AG09319 (cell line): ENCODE data around the gene SIGLEC11.
"Not testable (repeated sequence)": the region's sequence is repeated elsewhere in the genome, so short reads cannot be mapped to it uniquely, and the experiment has no call there.

Experiments
- DNase-seq: peaks from one replicate; pipeline ENCODE4 v3.0.0-alpha.2; 2010; ENCODE audit warnings: low read depth; ENCODE audit errors: extremely low read depth
- CTCF ChIP-seq: IDR thresholded peaks from 2 replicates; pipeline ENCODE4 v1.5.1; 2011; ENCODE audit warnings: low read depth, mild to moderate bottlenecking, inconsistent platforms, low read length, moderate library complexity

The SIGLEC11 gene, protein sequence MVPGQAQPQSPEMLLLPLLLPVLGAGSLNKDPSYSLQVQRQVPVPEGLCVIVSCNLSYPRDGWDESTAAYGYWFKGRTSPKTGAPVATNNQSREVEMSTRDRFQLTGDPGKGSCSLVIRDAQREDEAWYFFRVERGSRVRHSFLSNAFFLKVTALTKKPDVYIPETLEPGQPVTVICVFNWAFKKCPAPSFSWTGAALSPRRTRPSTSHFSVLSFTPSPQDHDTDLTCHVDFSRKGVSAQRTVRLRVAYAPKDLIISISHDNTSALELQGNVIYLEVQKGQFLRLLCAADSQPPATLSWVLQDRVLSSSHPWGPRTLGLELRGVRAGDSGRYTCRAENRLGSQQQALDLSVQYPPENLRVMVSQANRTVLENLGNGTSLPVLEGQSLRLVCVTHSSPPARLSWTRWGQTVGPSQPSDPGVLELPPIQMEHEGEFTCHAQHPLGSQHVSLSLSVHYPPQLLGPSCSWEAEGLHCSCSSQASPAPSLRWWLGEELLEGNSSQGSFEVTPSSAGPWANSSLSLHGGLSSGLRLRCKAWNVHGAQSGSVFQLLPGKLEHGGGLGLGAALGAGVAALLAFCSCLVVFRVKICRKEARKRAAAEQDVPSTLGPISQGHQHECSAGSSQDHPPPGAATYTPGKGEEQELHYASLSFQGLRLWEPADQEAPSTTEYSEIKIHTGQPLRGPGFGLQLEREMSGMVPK

GRCh38 chr19:49960980-49961379 is at the start of gene SIGLEC11:
Gene SIGLEC11 (minus strand): TSS chr19:49961172. CDS start chr19:49961081, 91 bp downstream.
- not testable (repeated sequence) for DNase-seq

DNA sequence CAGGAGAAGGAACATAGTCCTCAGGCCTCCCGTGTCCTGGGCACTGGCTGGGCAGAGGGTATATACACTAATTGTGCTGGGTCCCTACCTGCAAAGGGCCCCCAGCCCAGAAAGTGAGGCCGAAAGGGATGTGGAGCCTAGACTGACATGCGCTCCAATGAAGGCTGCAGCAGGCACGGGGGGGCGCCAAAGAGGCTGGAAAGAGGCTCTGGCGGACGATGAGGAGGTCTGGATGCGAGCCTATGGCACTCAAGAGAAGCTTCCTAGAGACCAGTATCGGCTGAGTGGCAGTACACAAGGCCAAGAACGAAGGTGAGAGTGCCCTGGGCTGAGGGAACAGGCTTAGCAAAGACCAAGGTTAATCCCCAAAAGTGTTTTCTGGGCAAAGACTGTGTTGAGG is 47.6 kb upstream of the SIGLEC11 start:
- no peak for DNase-seq
- TF ChIP-seq CTCF, result no peak; the same call in 1 of the 2 replicates

GRCh38 chr19:50007947-50008346 is 47.0 kb upstream of the SIGLEC11 start:
- TF ChIP-seq CTCF, result no peak
- no peak for DNase-seq

- TF ChIP-seq CTCF, result no peak
- DNase-seq, result no peak
Measured at GRCh38 chr19:50007170-50007569, 46.2 kb upstream of the SIGLEC11 start.

GRCh38 chr19:50005428-50005827 is 44.5 kb upstream of the SIGLEC11 start:
- DNase-seq, result no peak
- TF ChIP-seq CTCF, result no peak

DNA sequence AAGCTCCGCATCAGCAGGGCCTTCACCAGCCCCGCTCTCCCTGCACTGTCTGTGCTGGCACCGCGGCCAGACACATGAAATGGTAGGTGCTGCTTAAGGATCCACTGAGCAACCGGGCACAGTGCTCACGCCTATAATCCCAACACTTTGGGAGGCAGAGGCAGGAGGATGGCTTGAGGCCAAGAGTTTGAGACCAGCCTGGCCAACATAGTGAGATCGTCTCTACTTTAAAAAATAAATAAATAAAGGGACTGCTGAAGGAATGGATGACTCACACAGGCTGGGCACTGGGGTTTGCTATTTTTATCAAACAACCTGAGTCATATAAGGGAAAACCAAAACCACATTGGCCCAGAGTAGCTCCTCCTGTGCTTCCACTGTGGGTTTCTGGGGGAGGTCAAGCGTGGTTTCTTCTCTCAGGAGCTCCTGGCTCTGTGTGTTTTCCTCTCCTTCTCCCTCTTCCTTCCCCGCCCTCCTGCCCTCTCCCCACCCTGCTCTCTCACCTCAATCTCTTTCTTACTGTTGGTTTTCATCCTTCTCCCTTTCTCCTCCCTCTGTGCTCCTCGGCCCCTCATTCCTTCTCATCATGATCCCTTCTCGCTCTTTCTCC is 42.9 kb upstream of the SIGLEC11 start:
- DNase-seq, result peak; percentile 86

More for the DNA sequence above, 42.9 kb upstream of the SIGLEC11 start:
- TF ChIP-seq CTCF, result no peak
